ENCODE measurements around the gene E2F1.

- TF ChIP-seq CTCF (IDR thresholded peaks at IDR 0.05; ENCODE audit: low read depth, low read length, poor library complexity, severe bottlenecking) (no peak), EZH2phosphoT487 (IDR thresholded peaks at IDR 0.05; ENCODE audit: borderline replicate concordance, low read length) (no peak)
Observed at GRCh38 chr20:33703498-33704137, 17.4 kb upstream of the E2F1 start.

Measured in DOHH2 (cell line).